Endothelial cell (in vitro differentiated cells): ENCODE results near the gene CSTF3. TPM values are rescaled to one million over a fixed set of nuclear protein-coding genes. Genes with fewer than 3 reads are reported as not detected.

Source experiments
- DNase-seq: peaks from one replicate; pipeline ENCODE4 v3.0.0; 2021; ENCODE audit warnings: low spot score
- H3K27ac Mint-ChIP-seq: one replicate; pipeline ENCODE4 v1.8.0; 2021; ENCODE audit warnings: mixed read lengths, inconsistent platforms; ENCODE audit not compliant: unreplicated experiment
- H3K27me3 Mint-ChIP-seq: one replicate; pipeline ENCODE4 v1.8.0; 2021; ENCODE audit warnings: mild to moderate bottlenecking, moderate library complexity, mixed read lengths, inconsistent platforms; ENCODE audit not compliant: unreplicated experiment
- H3K36me3 Mint-ChIP-seq: one replicate; pipeline ENCODE4 v1.8.0; 2021; ENCODE audit warnings: mild to moderate bottlenecking, low read depth, mixed read lengths, inconsistent platforms; ENCODE audit not compliant: unreplicated experiment
- H3K4me1 Mint-ChIP-seq: one replicate; pipeline ENCODE4 v1.8.0; 2021; ENCODE audit warnings: mild to moderate bottlenecking, mixed read lengths, inconsistent platforms; ENCODE audit not compliant: unreplicated experiment
- H3K4me3 Mint-ChIP-seq: one replicate; pipeline ENCODE4 v1.8.0; 2021; ENCODE audit warnings: mild to moderate bottlenecking, mixed read lengths, inconsistent platforms; ENCODE audit not compliant: unreplicated experiment
- H3K9me3 Mint-ChIP-seq: one replicate; pipeline ENCODE4 v1.8.0; 2021; ENCODE audit warnings: mixed read lengths, inconsistent platforms; ENCODE audit not compliant: unreplicated experiment
- CTCF ChIP-seq: fragments of 200-600 bp; sonication (generic); IDR thresholded peaks from one replicate; pipeline ENCODE4 v1.5.0; 2021; ENCODE audit warnings: antibody characterized with exemption; ENCODE audit not compliant: unreplicated experiment
- total RNA-seq: library from RNA; stranded (reverse); fragmentation: NEBNext Ultra II Directional; extraction: Animal tissue kit (Norgen Biotek cat#: 25700); gene quantifications from one replicate; pipeline ENCODE4 v1.2.1, GENCODE V29; 2021; ENCODE audit not compliant: unreplicated experiment

The CSTF3 gene
- total RNA-seq, 1 donor from 2014 or later, result 23.0 TPM

- Mint-ChIP-seq H3K4me3 (no peak overlapping the region), H3K27me3 (no peaks in the 10 kb centered on the region), H3K4me1 (peaks cover 5% of the 10 kb centered on the region), H3K27ac (no peak overlapping the region), H3K9me3 (no peaks in the 10 kb centered on the region), H3K36me3 (no peaks in the 10 kb centered on the region)
- DNase-seq, result no peak
- no peak for TF ChIP-seq CTCF
Measured at GRCh38 chr11:33195462-33196173, 34.3 kb upstream of the CSTF3 start.

- no peak for TF ChIP-seq CTCF
- H3K27me3 Mint-ChIP-seq, result no peaks in the 10 kb centered on the region
- DNase-seq, result no peak
- H3K4me3 Mint-ChIP-seq, result no peak overlapping the region
- H3K36me3 Mint-ChIP-seq, result no peaks in the 10 kb centered on the region
- H3K27ac Mint-ChIP-seq, result no peak overlapping the region
- H3K4me1 Mint-ChIP-seq, result peaks cover 5% of the 10 kb centered on the region
- H3K9me3 Mint-ChIP-seq, result no peaks in the 10 kb centered on the region
Measured at GRCh38 chr11:33194455-33194854, 33.2 kb upstream of the CSTF3 start.

- H3K27ac Mint-ChIP-seq, result no peak overlapping the region
- H3K36me3 Mint-ChIP-seq, result no peaks in the 10 kb centered on the region
- TF ChIP-seq CTCF, result no peak
- no peaks in the 10 kb centered on the region for H3K9me3 Mint-ChIP-seq
- peaks cover 9% of the 10 kb centered on the region for H3K4me1 Mint-ChIP-seq
- no peak overlapping the region for H3K4me3 Mint-ChIP-seq
- H3K27me3 Mint-ChIP-seq, result no peaks in the 10 kb centered on the region
- DNase-seq, result no peak
Measured at GRCh38 chr11:33191467-33191866, 30.2 kb upstream of the CSTF3 start.

GRCh38 chr11:33187998-33188722 is 26.9 kb upstream of the CSTF3 start:
- H3K4me1 Mint-ChIP-seq, result peaks cover 4% of the 10 kb centered on the region
- H3K36me3 Mint-ChIP-seq, result no peaks in the 10 kb centered on the region
- H3K27me3 Mint-ChIP-seq, result no peaks in the 10 kb centered on the region
- no peak overlapping the region for H3K27ac Mint-ChIP-seq
- no peak for DNase-seq
- no peak for TF ChIP-seq CTCF
- no peak overlapping the region for H3K4me3 Mint-ChIP-seq
- no peaks in the 10 kb centered on the region for H3K9me3 Mint-ChIP-seq

- H3K36me3 Mint-ChIP-seq, result no peaks in the 10 kb centered on the region
- no peak overlapping the region for H3K4me3 Mint-ChIP-seq
- H3K9me3 Mint-ChIP-seq, result no peaks in the 10 kb centered on the region
- no peak for TF ChIP-seq CTCF
- H3K27me3 Mint-ChIP-seq, result no peaks in the 10 kb centered on the region
- peaks cover 4% of the 10 kb centered on the region for H3K4me1 Mint-ChIP-seq
- no peak for DNase-seq
- no peak overlapping the region for H3K27ac Mint-ChIP-seq
Measured at GRCh38 chr11:33185756-33186155, 24.5 kb upstream of the CSTF3 start.
